SW480 (cell line): Measurements from ENCODE around the gene CCDC88C.

Experiments used
- DNase-seq: peaks from one replicate; pipeline ENCODE4 v3.0.0-alpha.2; 2016; ENCODE audit warnings: low spot score

The CCDC88C gene

GRCh38 chr14:91366749-91367148 lies 50.9 kb downstream of the CCDC88C start:
- DNase-seq = no peak

- DNase-seq = no peak
Measured at GRCh38 chr14:91365552-91365951, 52.1 kb downstream of the CCDC88C start.

- no peak for DNase-seq
Measured at GRCh38 chr14:91364524-91365270, 52.9 kb downstream of the CCDC88C start.

- DNase-seq = no peak
Measured at GRCh38 chr14:91363776-91364523, 53.7 kb downstream of the CCDC88C start.

GRCh38 chr14:91361233-91361811 lies 56.3 kb downstream of the CCDC88C start:
- DNase-seq = no peak

GRCh38 chr14:91360490-91361232 lies 57.0 kb downstream of the CCDC88C start:
- no peak for DNase-seq

GRCh38 chr14:91358654-91359220 lies 58.9 kb downstream of the CCDC88C start:
- DNase-seq = no peak

- no peak for DNase-seq
Measured at GRCh38 chr14:91358025-91358319, 59.6 kb downstream of the CCDC88C start.

GRCh38 chr14:91357272-91358024 lies 60.2 kb downstream of the CCDC88C start:
- DNase-seq = no peak

- no peak for DNase-seq
Measured at GRCh38 chr14:91356181-91356763, 61.3 kb downstream of the CCDC88C start.

- no peak for DNase-seq
Measured at GRCh38 chr14:91354979-91355685, 62.5 kb downstream of the CCDC88C start.

- no peak for DNase-seq
Measured at GRCh38 chr14:91354221-91354916, 63.3 kb downstream of the CCDC88C start.

GRCh38 chr14:91352728-91353692 lies 64.6 kb downstream of the CCDC88C start:
- no peak for DNase-seq

- no peak for DNase-seq
Measured at GRCh38 chr14:91352053-91352452, 65.6 kb downstream of the CCDC88C start.

GRCh38 chr14:91351512-91351862 lies 66.1 kb downstream of the CCDC88C start:
- DNase-seq = no peak

- no peak for DNase-seq
Measured at GRCh38 chr14:91350813-91351511, 66.7 kb downstream of the CCDC88C start.

- DNase-seq = no peak
Measured at GRCh38 chr14:91350483-91350812, 67.2 kb downstream of the CCDC88C start.

GRCh38 chr14:91349481-91350074 lies 68.0 kb downstream of the CCDC88C start:
- no peak for DNase-seq
